IPS-15b (cell line): ENCODE results near the gene BBLN.

ENCODE experiments used
- H3K27me3 ChIP-seq: one replicate; pipeline ENCODE4 v1.6.1; 2013; ENCODE audit warnings: low read length; ENCODE audit not compliant: control insufficient read depth, insufficient read depth
- H3K36me3 ChIP-seq: one replicate; pipeline ENCODE4 v1.6.1; 2013; ENCODE audit warnings: low read length; ENCODE audit not compliant: control insufficient read depth, insufficient read depth
- H3K4me1 ChIP-seq: one replicate; pipeline ENCODE4 v1.6.1; 2013; ENCODE audit warnings: mild to moderate bottlenecking, low read length; ENCODE audit not compliant: control insufficient read depth, insufficient read depth
- H3K4me3 ChIP-seq: one replicate; pipeline ENCODE4 v1.5.1; 2013; ENCODE audit warnings: low read depth, low read length
- H3K9ac ChIP-seq: one replicate; pipeline ENCODE4 v1.6.1; 2013; ENCODE audit warnings: low read depth, mild to moderate bottlenecking, low read length
- H3K9me3 ChIP-seq: one replicate; pipeline ENCODE4 v1.6.1; 2013; ENCODE audit warnings: mild to moderate bottlenecking, low read length; ENCODE audit not compliant: control insufficient read depth, insufficient read depth

BBLN gene

GRCh38 chr9:128120061-128120740 is 39.9 kb upstream of the BBLN start:
- Histone ChIP-seq H3K36me3 (peaks cover 38% of the 10 kb centered on the region), H3K9ac (no peak overlapping the region), H3K4me1 (peaks cover 2% of the 10 kb centered on the region), H3K27me3 (no peaks in the 10 kb centered on the region), H3K9me3 (no peaks in the 10 kb centered on the region), H3K4me3 (no peak overlapping the region)

- Histone ChIP-seq H3K4me1 (peaks cover 2% of the 10 kb centered on the region), H3K27me3 (no peaks in the 10 kb centered on the region), H3K9me3 (no peaks in the 10 kb centered on the region), H3K4me3 (no peak overlapping the region), H3K9ac (no peak overlapping the region), H3K36me3 (peaks cover 38% of the 10 kb centered on the region)
Measured at GRCh38 chr9:128120741-128121465, 39.2 kb upstream of the BBLN start.

GRCh38 chr9:128121466-128121810 is 38.6 kb upstream of the BBLN start:
- H3K36me3 ChIP-seq: peaks cover 38% of the 10 kb centered on the region

GRCh38 chr9:128121924-128122808 is 37.9 kb upstream of the BBLN start:
- Histone ChIP-seq H3K36me3 (peaks cover 38% of the 10 kb centered on the region), H3K4me1 (peaks cover 2% of the 10 kb centered on the region), H3K9me3 (no peaks in the 10 kb centered on the region)

More at GRCh38 chr9:128121466-128121810, 38.6 kb upstream of the BBLN start:
- no peak overlapping the region for H3K4me3 ChIP-seq
- H3K9ac ChIP-seq: no peak overlapping the region
- no peaks in the 10 kb centered on the region for H3K27me3 ChIP-seq
- peaks cover 2% of the 10 kb centered on the region for H3K4me1 ChIP-seq
- no peaks in the 10 kb centered on the region for H3K9me3 ChIP-seq

GRCh38 chr9:128122809-128123175 is 37.3 kb upstream of the BBLN start:
- Histone ChIP-seq H3K36me3 (peaks cover 38% of the 10 kb centered on the region), H3K4me1 (peaks cover 2% of the 10 kb centered on the region)

More at GRCh38 chr9:128121924-128122808, 37.9 kb upstream of the BBLN start:
- no peak overlapping the region for H3K9ac ChIP-seq
- H3K4me3 ChIP-seq: no peak overlapping the region
- no peaks in the 10 kb centered on the region for H3K27me3 ChIP-seq

GRCh38 chr9:128123451-128124080 is 36.5 kb upstream of the BBLN start:
- H3K9ac ChIP-seq: no peak overlapping the region
- no peaks in the 10 kb centered on the region for H3K9me3 ChIP-seq
- H3K4me3 ChIP-seq: no peak overlapping the region
- peaks cover 38% of the 10 kb centered on the region for H3K36me3 ChIP-seq
- no peaks in the 10 kb centered on the region for H3K4me1 ChIP-seq
- H3K27me3 ChIP-seq: no peaks in the 10 kb centered on the region

More at GRCh38 chr9:128122809-128123175, 37.3 kb upstream of the BBLN start:
- no peak overlapping the region for H3K4me3 ChIP-seq
- no peaks in the 10 kb centered on the region for H3K27me3 ChIP-seq
- no peaks in the 10 kb centered on the region for H3K9me3 ChIP-seq
- no peak overlapping the region for H3K9ac ChIP-seq

- Histone ChIP-seq H3K27me3 (peaks cover 5% of the 10 kb centered on the region), H3K36me3 (peaks cover 38% of the 10 kb centered on the region), H3K9me3 (no peaks in the 10 kb centered on the region), H3K4me3 (no peak overlapping the region), H3K9ac (no peak overlapping the region), H3K4me1 (no peaks in the 10 kb centered on the region)
Measured at GRCh38 chr9:128124451-128124850, 35.6 kb upstream of the BBLN start.

GRCh38 chr9:128124873-128125579 is 35.0 kb upstream of the BBLN start:
- Histone ChIP-seq H3K9ac (no peak overlapping the region), H3K4me1 (no peaks in the 10 kb centered on the region), H3K4me3 (no peak overlapping the region), H3K27me3 (peaks cover 5% of the 10 kb centered on the region), H3K9me3 (no peaks in the 10 kb centered on the region), H3K36me3 (peaks cover 38% of the 10 kb centered on the region)

- Histone ChIP-seq H3K36me3 (peaks cover 32% of the 10 kb centered on the region), H3K9me3 (no peaks in the 10 kb centered on the region), H3K9ac (no peak overlapping the region), H3K4me3 (peak overlapping the region; percentile 22), H3K4me1 (no peaks in the 10 kb centered on the region), H3K27me3 (peaks cover 5% of the 10 kb centered on the region)
Measured at GRCh38 chr9:128125580-128126354, 34.3 kb upstream of the BBLN start.

GRCh38 chr9:128127568-128127989 is 32.5 kb upstream of the BBLN start, which contains the start of gene PTGES2:
Gene PTGES2, minus strand, starts transcription at chr9:128127729. Its CDS starts 12 bp downstream, at chr9:128127717.
- no peaks in the 10 kb centered on the region for H3K4me1 ChIP-seq
- peak within 1 kb of the TSS; percentile 93 for H3K4me3 ChIP-seq
- peaks cover 17% of the 10 kb centered on the region for H3K36me3 ChIP-seq
- H3K9me3 ChIP-seq: no peaks in the 10 kb centered on the region
- H3K27me3 ChIP-seq: peaks cover 5% of the 10 kb centered on the region
- peak within 1 kb of the TSS; percentile 95 for H3K9ac ChIP-seq
